ENCODE data around the gene LIPI.
"Not testable (repeated sequence)": the region's sequence is repeated elsewhere in the genome, so short reads cannot be mapped to it uniquely, and the experiment has no call there.

Gene LIPI

DNA sequence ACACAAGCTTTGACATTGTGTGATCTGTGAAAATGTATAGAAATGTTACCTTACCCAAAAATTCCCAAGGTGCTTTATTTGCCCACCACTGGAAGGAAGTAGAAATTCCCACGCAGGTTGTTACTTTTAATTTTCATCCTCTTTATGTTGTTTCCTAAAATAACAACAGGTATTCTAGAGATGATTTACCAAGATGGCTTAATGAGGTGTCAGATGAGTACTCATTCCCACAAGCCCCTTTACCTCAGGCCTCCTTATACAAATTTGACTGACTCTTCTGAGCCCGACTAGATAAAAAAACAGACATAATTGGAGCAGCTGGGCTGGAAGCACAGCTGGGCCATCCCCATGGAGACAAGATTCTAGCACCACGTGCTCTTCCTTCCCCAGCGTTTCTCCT, 114.6 kb downstream of the LIPI start:
- no peak for DNase-seq
- no peak overlapping the region for H3K27ac ChIP-seq (ENCODE audit: insufficient read depth, low read length, poor library complexity, severe bottlenecking)
- H3K4me3 ChIP-seq (ENCODE audit: insufficient read depth, low read depth, low read length, poor library complexity, severe bottlenecking): no peak overlapping the region
- H3K4me1 ChIP-seq (ENCODE audit: control insufficient read depth, insufficient read depth, low read length, poor library complexity, severe bottlenecking): no peaks in the 10 kb centered on the region
- H3K9me3 ChIP-seq (ENCODE audit: control insufficient read depth, low read length): no peaks in the 10 kb centered on the region
- no peaks in the 10 kb centered on the region for H3K27me3 ChIP-seq (replicated peaks; ENCODE audit: control insufficient read depth, insufficient read depth, low read length, poor library complexity, severe bottlenecking)
- H3K36me3 ChIP-seq (ENCODE audit: control insufficient read depth, insufficient read depth, low read length): no peaks in the 10 kb centered on the region

DNA sequence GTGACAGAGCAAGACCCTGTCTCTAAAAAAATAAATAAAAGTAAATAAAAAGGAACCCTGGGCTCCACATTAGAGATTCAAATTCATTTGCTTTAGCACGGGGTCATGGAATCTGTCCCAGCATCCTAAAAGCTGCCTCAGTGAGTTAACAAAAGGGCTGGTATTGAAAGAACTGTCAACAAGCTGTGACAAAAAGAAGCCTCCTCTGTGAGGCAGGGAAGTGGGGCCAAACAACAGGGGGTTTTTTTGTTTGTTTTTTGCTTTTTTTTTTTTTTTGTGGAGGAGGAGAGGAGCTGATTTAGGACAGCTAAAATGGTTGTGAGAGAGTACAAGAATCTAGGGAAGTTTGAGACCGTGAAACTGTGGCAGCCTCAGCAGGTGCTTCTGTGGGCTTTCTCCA, 115.7 kb downstream of the LIPI start:
- Histone ChIP-seq H3K27me3 (replicated peaks; ENCODE audit: control insufficient read depth, insufficient read depth, low read length, poor library complexity, severe bottlenecking) (no peaks in the 10 kb centered on the region), H3K36me3 (ENCODE audit: control insufficient read depth, insufficient read depth, low read length) (no peaks in the 10 kb centered on the region), H3K4me3 (ENCODE audit: insufficient read depth, low read depth, low read length, poor library complexity, severe bottlenecking) (no peak overlapping the region), H3K4me1 (ENCODE audit: control insufficient read depth, insufficient read depth, low read length, poor library complexity, severe bottlenecking) (no peaks in the 10 kb centered on the region), H3K9me3 (ENCODE audit: control insufficient read depth, low read length) (no peaks in the 10 kb centered on the region), H3K27ac (ENCODE audit: insufficient read depth, low read length, poor library complexity, severe bottlenecking) (no peak overlapping the region)
- DNase-seq: no peak

- Histone ChIP-seq H3K4me1 (ENCODE audit: control insufficient read depth, insufficient read depth, low read length, poor library complexity, severe bottlenecking) (no peaks in the 10 kb centered on the region), H3K27me3 (replicated peaks; ENCODE audit: control insufficient read depth, insufficient read depth, low read length, poor library complexity, severe bottlenecking) (no peaks in the 10 kb centered on the region), H3K4me3 (ENCODE audit: insufficient read depth, low read depth, low read length, poor library complexity, severe bottlenecking) (no peak overlapping the region), H3K27ac (ENCODE audit: insufficient read depth, low read length, poor library complexity, severe bottlenecking) (no peak overlapping the region), H3K9me3 (ENCODE audit: control insufficient read depth, low read length) (no peaks in the 10 kb centered on the region), H3K36me3 (ENCODE audit: control insufficient read depth, insufficient read depth, low read length) (no peaks in the 10 kb centered on the region)
- DNase-seq: no peak
Observed at GRCh38 chr21:14092834-14093560, 117.8 kb downstream of the LIPI start.

- H3K27ac ChIP-seq (ENCODE audit: insufficient read depth, low read length, poor library complexity, severe bottlenecking); DNase-seq: not testable (repeated sequence)
Observed at GRCh38 chr21:14090184-14090583, 120.6 kb downstream of the LIPI start.

GRCh38 chr21:14088391-14088790, 122.4 kb downstream of the LIPI start:
- Histone ChIP-seq H3K36me3 (ENCODE audit: control insufficient read depth, insufficient read depth, low read length) (no peaks in the 10 kb centered on the region), H3K27me3 (replicated peaks; ENCODE audit: control insufficient read depth, insufficient read depth, low read length, poor library complexity, severe bottlenecking) (no peaks in the 10 kb centered on the region), H3K4me1 (ENCODE audit: control insufficient read depth, insufficient read depth, low read length, poor library complexity, severe bottlenecking) (no peaks in the 10 kb centered on the region), H3K27ac (ENCODE audit: insufficient read depth, low read length, poor library complexity, severe bottlenecking) (no peak overlapping the region), H3K4me3 (ENCODE audit: insufficient read depth, low read depth, low read length, poor library complexity, severe bottlenecking) (no peak overlapping the region), H3K9me3 (ENCODE audit: control insufficient read depth, low read length) (no peaks in the 10 kb centered on the region)
- DNase-seq: no peak

More at GRCh38 chr21:14090184-14090583, 120.6 kb downstream of the LIPI start:
- H3K27me3 ChIP-seq (replicated peaks; ENCODE audit: control insufficient read depth, insufficient read depth, low read length, poor library complexity, severe bottlenecking); H3K4me3 ChIP-seq (ENCODE audit: insufficient read depth, low read depth, low read length, poor library complexity, severe bottlenecking); H3K4me1 ChIP-seq (ENCODE audit: control insufficient read depth, insufficient read depth, low read length, poor library complexity, severe bottlenecking); H3K36me3 ChIP-seq (ENCODE audit: control insufficient read depth, insufficient read depth, low read length); H3K9me3 ChIP-seq (ENCODE audit: control insufficient read depth, low read length): not testable (repeated sequence)

GRCh38 chr21:14086553-14086952, 124.2 kb downstream of the LIPI start:
- Histone ChIP-seq H3K27ac (ENCODE audit: insufficient read depth, low read length, poor library complexity, severe bottlenecking) (no peak overlapping the region), H3K36me3 (ENCODE audit: control insufficient read depth, insufficient read depth, low read length) (no peaks in the 10 kb centered on the region), H3K9me3 (ENCODE audit: control insufficient read depth, low read length) (no peaks in the 10 kb centered on the region), H3K27me3 (replicated peaks; ENCODE audit: control insufficient read depth, insufficient read depth, low read length, poor library complexity, severe bottlenecking) (no peaks in the 10 kb centered on the region), H3K4me3 (ENCODE audit: insufficient read depth, low read depth, low read length, poor library complexity, severe bottlenecking) (no peak overlapping the region), H3K4me1 (ENCODE audit: control insufficient read depth, insufficient read depth, low read length, poor library complexity, severe bottlenecking) (no peaks in the 10 kb centered on the region)
- DNase-seq: no peak

GRCh38 chr21:14084701-14085100, 126.1 kb downstream of the LIPI start:
- Histone ChIP-seq H3K36me3 (ENCODE audit: control insufficient read depth, insufficient read depth, low read length) (no peaks in the 10 kb centered on the region), H3K4me3 (ENCODE audit: insufficient read depth, low read depth, low read length, poor library complexity, severe bottlenecking) (no peak overlapping the region), H3K27ac (ENCODE audit: insufficient read depth, low read length, poor library complexity, severe bottlenecking) (no peak overlapping the region), H3K9me3 (ENCODE audit: control insufficient read depth, low read length) (no peaks in the 10 kb centered on the region), H3K4me1 (ENCODE audit: control insufficient read depth, insufficient read depth, low read length, poor library complexity, severe bottlenecking) (no peaks in the 10 kb centered on the region), H3K27me3 (replicated peaks; ENCODE audit: control insufficient read depth, insufficient read depth, low read length, poor library complexity, severe bottlenecking) (no peaks in the 10 kb centered on the region)
- DNase-seq: no peak

- Histone ChIP-seq H3K9me3 (ENCODE audit: control insufficient read depth, low read length) (no peaks in the 10 kb centered on the region), H3K27ac (ENCODE audit: insufficient read depth, low read length, poor library complexity, severe bottlenecking) (no peak overlapping the region), H3K36me3 (ENCODE audit: control insufficient read depth, insufficient read depth, low read length) (no peaks in the 10 kb centered on the region), H3K27me3 (replicated peaks; ENCODE audit: control insufficient read depth, insufficient read depth, low read length, poor library complexity, severe bottlenecking) (no peaks in the 10 kb centered on the region), H3K4me3 (ENCODE audit: insufficient read depth, low read depth, low read length, poor library complexity, severe bottlenecking) (no peak overlapping the region), H3K4me1 (ENCODE audit: control insufficient read depth, insufficient read depth, low read length, poor library complexity, severe bottlenecking) (no peaks in the 10 kb centered on the region)
- no peak for DNase-seq
Observed at GRCh38 chr21:14084068-14084501, 126.7 kb downstream of the LIPI start.

- no peaks in the 10 kb centered on the region for H3K9me3 ChIP-seq (ENCODE audit: control insufficient read depth, low read length)
- no peak overlapping the region for H3K27ac ChIP-seq (ENCODE audit: insufficient read depth, low read length, poor library complexity, severe bottlenecking)
- no peak for DNase-seq
- H3K4me1 ChIP-seq (ENCODE audit: control insufficient read depth, insufficient read depth, low read length, poor library complexity, severe bottlenecking): no peaks in the 10 kb centered on the region
- no peaks in the 10 kb centered on the region for H3K36me3 ChIP-seq (ENCODE audit: control insufficient read depth, insufficient read depth, low read length)
- H3K27me3 ChIP-seq (replicated peaks; ENCODE audit: control insufficient read depth, insufficient read depth, low read length, poor library complexity, severe bottlenecking): no peaks in the 10 kb centered on the region
- no peak overlapping the region for H3K4me3 ChIP-seq (ENCODE audit: insufficient read depth, low read depth, low read length, poor library complexity, severe bottlenecking)
Observed at GRCh38 chr21:14080764-14081096, 130.0 kb downstream of the LIPI start.

DNA sequence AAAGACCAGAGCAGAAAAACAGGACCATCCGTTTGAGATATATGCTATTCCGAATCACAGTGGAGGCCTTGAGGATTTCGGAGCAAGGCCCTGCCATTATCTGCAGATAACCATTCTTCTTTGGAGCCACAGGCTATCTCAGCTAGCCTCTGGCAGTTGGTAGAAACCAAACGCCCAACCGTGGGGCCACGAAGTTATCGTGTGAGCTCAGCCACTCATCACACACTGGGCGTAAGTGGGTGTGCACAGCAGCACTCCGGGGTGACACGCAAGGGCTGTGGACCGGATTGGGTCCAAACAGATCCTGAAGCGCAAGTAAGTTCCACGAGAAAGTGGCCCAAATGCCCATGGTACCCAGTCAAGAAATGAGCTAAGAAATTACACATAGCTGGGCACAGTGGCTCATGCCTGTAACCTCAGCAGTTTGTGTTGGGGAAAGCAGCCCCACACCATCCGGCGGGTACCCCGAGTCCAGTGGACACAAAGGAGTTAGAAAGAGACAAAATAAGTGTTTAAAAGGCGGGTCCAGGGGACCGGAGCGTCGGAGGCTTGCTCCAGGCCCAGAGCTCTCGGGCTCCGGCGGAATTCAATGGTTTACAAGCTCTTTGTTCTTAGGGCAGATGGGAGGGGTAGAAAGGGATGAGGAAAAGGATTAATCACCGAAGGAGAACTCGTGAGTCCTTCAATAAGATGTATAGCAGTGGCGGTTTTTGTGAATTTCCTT, 130.6 kb downstream of the LIPI start:
- no peaks in the 10 kb centered on the region for H3K9me3 ChIP-seq (ENCODE audit: control insufficient read depth, low read length)
- no peaks in the 10 kb centered on the region for H3K27me3 ChIP-seq (replicated peaks; ENCODE audit: control insufficient read depth, insufficient read depth, low read length, poor library complexity, severe bottlenecking)
- no peak overlapping the region for H3K27ac ChIP-seq (ENCODE audit: insufficient read depth, low read length, poor library complexity, severe bottlenecking)

More for the DNA sequence above, 130.6 kb downstream of the LIPI start:
- Histone ChIP-seq H3K4me3 (ENCODE audit: insufficient read depth, low read depth, low read length, poor library complexity, severe bottlenecking) (no peak overlapping the region), H3K36me3 (ENCODE audit: control insufficient read depth, insufficient read depth, low read length) (no peaks in the 10 kb centered on the region), H3K4me1 (ENCODE audit: control insufficient read depth, insufficient read depth, low read length, poor library complexity, severe bottlenecking) (no peaks in the 10 kb centered on the region)
- DNase-seq: no peak
